Measurements from ENCODE around the gene SMURF1.

Gene SMURF1

DNA sequence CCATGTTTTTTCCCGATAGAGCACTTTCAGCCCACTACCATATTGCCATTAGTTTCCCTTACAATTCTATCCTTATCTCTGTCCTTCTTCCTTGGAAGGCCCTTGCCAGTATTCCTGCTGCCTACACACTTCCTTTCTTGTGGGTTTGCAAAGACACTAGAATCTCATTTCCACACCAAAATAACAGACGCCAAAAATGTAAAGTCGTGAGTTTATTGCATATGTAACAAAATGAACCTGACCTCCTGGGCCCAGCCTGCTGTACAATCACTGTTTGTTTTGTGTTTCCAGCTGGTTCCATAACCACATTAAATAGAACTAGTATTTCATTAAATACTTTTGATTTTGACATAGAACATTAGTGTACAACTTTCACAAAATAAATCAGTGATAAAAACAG, 116.7 kb downstream of the SMURF1 start:
- DNase-seq, result no peak

DNA sequence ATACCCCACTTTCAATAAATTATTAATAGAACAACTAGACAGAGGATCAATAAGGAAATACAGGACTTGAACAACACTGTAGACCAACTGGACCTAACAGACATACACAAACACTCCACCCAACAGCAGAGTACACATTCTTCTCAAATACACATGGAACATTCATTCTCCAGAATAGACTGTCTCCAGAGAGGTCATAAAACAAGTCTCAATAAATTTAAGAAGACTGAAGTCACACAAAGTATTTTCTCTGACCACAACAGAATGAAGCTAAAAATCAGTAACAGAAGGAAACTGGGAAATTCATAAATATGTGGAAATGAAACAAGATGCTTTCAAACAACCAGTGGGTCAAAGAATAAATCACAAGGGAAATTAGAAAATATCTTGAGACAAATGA, 119.8 kb downstream of the SMURF1 start:
- no peak for DNase-seq

DNA sequence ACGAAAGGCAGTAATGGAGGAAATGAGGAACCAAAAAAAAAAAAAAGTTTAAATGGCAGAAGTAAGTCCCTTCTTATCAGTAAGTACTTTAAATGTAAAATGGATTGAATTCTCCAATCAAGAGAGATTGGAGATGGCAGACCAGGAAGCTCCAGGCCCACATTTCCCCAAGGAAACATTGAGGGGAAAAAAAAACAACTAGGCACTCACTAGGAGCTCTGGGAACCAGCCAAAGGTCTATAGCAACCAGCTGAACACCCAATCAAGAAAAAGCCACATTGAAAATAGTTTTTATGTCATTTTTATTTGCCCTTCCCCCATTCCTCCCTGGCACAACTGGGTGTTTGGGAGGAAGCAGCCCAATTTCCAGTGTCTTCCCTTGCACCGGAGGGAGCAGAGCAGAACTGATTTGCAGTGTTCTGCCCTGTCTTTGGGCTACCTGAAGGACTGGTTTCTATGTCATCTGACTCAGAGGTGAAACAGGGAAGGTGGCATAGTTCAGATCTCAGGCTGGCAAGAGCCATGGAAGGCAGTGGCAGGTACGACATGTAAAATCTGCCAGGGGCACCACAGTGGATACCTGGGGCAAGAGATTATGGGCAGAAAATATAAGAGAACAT, 121.9 kb downstream of the SMURF1 start:
- DNase-seq, result no peak

DNA sequence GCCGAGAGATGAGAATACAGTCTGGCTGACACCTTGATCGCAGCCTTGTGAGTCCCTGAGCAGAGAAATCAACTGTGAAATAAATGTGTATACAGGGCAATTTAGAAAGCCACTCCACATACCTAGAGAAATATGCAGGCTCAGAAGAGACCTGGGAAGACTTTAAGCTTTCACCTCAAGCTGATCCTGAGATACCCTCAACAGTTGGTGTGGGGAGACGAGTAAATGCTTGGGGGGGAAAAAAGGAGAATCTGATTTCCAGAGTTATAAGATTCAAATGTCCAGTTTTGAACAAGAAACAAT, 123.5 kb downstream of the SMURF1 start:
- DNase-seq, result no peak

DNA sequence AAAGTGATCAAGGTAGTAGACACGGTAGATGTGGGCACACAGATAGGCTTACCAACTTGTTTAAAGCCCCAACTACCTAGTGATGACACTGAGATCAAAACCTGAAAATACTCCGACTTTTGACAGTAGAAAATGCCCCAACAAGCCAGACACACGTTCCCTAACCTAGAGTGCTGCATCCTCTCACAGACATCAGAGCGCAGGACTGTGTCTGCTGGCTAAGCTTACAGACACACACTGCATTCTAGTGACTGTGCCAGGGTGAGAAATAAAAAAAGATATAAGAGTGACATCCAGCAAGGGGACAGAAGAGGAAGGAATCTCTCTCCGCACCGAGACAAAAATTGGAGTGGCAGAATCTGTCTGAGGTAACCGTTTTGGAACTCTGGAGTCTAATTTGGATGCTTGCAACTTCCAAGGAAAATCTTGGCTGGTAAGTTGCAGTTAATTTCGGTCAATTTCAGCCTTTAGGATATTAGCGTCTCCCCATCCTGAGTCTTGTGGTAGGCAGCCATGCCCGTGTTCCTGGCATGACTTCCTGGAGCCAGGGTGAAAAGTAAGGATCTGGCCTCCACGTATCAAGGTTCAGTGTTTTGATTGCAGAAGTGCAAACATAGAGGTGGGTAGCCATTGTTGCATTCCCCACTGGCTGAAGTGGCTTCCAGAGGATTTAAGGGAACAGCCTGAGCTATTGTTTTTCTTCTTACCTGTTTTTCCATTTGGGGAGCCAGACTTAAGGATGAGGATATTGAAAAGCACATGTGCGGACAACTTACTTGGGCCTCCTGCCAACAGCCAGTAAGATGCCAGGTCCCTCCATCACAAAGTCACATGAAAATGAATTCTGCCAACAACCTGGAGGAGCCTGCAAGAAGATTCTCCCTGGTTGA, 124.1 kb downstream of the SMURF1 start:
- no peak for DNase-seq

DNA sequence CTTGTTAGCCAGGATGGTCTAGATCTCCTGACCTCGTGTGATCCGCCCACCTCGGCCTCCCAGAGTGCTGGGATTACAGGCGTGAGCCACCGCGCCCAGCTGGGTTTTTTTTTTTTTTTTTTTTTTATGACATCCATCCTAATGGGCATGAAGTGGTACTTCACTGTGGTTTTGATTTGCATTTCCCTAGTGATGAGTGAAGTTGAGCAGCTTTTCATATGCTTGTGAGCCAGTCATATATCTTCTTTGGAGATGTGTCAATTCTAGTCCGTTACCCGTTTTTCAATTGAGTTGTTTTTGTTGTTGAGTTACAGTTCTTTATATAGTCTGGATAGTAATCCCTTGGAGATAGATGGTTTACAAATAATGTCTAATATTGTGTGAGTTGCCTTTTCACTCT, 127.7 kb downstream of the SMURF1 start:
- no peak for DNase-seq

DNA sequence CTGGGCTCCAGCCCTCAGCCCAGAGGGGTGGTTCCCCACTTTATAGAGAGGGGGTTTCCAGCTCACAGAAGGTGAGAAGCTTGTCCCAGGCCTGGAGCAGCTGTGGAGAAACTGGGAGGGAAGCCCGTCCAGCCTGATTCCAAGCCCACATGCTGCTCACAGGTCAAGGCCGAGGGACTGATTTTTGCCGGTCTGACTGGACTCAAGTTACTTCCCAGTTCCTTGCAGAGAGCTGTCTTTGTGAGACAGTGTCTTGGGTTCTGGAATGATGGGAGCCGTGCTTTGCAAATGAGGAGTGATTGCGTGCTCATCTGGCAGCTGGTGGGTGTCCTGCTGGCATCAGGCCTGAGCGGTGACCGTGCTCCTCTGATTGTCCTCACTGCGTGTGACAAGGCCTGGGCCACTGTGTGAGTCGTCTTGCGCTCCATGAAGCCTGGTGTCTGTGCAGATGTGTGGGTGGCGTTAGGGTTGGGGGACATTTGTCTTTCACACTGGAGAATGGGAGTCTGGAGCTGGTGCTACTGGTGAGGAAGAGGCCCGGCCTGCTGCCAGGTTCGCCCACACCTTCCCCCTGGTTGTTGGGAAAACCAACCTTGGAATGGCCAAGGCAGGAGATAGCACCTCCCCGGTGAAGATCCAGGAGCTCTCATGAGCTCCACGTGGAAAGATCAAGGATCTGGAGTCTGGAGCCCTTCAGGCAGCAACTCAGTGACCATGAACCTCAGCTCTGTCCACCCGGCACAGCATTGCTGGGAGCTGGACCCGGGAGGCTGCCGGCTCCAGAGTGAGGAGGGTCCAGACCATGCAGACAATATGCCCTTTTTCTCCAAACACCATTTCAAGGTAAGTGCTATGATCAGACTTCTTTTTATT, 129.6 kb downstream of the SMURF1 start:
- no peak for DNase-seq

DNA sequence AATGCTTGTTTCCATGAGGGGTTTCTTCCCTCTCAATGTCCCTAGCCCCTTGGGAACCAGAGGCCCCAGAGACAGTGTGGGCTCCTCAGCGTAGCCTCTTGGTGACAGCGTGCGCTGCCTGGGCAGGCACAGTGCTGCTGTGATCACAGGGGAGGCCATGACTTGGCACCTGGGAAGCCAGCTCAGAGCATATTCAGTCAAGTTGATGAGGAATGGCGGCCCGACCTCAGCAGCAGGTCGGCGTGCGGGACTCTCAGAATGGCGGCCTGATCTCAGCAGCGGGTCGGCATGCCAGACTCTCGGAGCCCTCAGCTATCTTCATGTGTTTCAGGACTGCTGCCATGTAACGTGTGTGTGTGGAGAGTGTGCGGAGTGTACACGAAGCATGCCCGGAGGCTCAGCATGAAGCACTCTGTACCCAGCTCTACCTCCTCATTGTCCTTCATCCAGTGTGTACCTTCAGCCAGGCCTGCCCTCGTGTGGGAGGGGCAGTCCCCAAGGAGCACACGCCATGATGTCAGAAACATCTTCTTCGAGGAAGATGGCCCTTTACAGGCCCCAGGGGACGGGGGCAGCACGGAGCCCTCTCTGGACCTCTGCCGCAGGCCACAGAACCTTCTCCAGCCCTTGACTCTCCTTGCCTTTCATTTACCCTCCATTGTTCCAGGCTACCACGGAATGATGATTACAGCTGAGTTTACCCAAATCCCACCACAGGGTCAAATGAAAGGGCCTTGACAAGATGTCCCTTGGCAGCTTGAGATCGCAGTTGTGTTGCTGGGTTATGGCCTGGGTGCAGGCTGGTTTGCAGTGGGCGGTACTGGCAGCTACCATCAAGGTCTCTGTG, 130.4 kb downstream of the SMURF1 start:
- no peak for DNase-seq

DNA sequence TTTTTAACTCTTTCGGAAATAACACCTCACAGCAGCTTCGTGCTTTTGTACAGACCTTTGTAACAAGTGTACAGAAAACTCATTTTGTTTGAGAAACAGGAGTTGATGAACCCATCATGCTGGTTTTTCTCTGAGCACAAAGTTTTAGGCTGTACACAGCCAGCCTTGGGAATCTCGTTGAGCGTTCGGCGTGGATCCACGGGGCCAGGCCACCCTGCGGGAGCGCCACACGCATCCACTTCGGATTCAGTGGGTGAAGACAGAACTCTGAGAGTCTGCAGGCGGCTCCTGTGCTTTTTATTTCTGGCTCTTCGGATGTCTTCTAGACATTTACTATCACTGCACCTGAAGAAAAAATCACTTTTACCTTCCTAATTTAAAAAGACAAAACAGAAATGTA, 131.2 kb downstream of the SMURF1 start:
- DNase-seq, result no peak

DNA sequence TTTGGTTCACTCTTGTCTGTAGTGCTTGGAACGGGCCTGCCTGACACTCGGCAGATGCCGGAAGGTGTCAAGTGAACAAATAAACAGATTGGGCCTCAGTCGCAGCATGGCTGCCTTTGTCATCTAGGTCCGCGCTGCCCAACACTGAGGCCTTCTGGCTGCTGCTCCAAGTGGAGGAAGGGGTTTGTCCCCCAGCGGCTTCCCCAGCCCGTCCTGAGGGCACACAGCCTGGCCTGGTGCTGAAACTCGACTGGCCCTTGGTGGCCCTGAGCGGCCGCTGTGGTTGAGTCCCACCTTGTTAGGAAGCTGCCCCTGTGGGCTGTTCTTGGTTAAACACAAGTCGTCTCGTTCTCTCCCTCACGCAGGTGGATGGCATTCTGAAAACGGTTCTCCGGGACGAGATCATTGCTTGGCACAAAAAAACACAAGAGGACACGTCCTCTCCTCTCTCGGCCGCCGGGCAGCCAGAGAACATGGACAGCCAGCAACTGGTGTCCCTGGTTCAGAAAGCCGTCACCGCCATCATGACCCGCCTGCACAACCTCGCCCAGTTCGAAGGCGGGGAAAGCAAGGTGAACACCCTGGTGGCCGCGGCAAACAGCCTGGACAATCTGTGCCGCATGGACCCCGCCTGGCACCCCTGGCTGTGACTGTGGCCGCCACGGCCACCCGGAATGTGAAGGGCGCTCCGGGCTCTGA, 132.1 kb downstream of the SMURF1 start:
- no peak for DNase-seq

DNA sequence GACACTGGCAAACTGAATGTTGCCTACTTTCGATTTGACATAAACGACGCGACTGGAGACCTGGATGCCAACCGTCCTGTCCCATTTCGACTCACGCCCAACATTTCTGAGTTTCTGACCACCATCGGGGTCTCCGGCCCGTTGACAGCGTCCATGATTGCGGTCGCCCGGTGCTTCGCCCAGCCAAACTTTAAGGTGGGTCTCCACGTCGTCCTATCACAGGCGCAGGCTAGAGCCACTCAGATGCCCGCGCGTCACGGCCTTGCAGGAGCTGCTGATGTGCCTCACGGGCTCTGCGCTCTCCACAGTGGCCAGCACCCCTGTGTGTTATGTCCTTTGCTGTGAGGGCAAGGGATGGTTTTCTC, 132.6 kb downstream of the SMURF1 start:
- no peak for DNase-seq

DNA sequence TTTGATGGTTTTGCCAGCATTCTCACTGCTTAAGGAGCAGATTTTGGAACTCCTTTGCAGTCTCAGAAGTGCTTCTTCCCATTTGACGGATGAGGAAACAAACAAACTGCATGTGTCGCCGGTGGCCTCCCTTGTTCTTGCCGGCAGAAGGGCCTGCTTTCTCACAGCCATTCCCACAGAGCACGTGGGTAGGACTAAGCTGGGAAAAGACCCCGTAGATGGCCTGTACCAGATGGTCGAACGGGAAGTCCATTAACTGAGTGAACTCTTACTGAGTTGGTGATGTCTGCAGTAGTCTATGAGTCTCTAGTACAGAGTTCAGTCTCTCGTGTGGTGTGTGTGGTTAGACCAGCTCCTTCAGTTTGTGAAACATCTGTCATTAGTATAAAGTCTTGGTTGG, 133.6 kb downstream of the SMURF1 start:
- DNase-seq, result no peak

DNA sequence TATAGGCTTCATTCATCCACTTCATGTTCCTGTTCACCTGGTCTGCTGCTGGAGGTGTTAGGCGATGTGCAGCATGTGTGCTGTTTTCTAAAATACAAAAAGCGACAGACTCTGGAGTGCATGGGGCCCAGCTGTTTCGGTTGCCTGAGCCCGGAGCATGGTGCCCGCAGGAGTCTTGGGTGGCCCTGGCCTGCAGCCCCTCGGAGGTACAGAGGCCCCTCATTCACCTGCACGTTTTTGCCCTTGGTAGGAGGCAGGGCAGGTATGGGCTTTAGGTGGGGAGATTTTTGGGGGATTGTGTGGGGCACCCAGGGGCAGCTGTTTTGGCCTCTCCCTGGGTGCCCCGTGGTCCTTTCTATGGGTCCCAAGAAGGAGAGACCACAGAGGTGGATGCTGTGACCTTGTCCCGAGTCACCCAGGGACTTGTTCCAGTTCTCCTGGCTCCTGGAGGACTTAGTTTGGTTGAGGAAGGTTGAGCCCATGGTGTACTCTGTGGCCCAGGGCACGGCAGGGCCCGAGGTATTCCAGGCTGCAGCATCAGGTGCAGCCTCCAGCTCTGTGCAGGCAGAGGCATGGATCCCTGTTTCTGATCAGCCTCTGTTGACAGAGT, 134.9 kb downstream of the SMURF1 start:
- DNase-seq, result no peak

DNA sequence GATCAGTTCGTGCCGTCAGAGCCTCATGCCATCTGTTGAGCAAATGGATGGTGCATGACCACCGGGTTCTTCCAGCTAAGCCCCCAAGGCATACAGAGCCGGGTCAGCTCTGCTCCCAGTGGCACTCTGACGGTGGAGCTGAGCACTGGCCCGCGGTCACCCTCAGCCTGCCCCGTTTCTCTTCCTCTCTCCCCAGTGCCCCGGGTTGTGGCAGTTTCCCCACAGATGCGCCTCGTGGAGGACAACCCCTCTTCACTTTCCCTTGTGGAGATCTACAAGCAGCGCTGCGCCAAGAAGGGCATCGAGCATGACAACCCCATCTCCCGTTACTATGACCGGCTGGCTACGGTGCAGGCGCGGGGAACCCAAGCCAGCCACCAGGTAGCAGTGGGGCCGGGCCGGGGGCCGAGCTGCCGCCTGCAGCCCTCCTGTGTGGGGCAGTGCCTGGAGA, 135.7 kb downstream of the SMURF1 start:
- no peak for DNase-seq

DNA sequence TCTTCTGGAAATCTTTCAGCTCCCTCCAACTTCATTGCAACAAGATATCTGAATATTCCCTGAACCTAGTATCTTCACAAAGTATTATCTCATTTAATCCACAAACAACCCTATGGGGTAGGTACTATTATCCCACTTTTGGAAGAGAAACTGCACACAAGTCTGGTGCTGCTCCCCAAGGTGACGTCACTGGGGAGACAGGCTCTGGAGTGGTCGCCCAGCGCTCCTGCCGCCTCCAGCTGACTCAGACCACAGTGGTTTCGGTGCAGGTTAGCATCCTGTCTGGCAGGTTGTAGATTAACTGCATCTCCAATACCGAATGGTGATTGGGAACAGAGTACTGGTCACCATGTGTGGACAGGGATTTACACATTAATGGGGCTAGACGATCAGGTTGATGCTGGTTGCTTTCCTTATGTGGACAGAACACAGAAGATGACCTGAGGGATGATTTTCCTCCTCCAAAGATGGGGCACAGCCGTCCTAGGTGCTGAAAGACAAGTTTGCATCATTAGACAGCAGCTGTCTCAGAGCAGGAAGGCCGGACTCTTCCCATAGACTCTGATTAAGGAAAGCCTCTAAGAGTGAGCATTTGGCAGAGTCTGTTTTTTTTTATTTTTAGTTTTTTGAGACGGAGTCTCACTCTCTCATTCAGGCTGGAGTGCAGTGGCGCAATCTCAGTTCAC, 137.0 kb downstream of the SMURF1 start:
- no peak for DNase-seq

DNA sequence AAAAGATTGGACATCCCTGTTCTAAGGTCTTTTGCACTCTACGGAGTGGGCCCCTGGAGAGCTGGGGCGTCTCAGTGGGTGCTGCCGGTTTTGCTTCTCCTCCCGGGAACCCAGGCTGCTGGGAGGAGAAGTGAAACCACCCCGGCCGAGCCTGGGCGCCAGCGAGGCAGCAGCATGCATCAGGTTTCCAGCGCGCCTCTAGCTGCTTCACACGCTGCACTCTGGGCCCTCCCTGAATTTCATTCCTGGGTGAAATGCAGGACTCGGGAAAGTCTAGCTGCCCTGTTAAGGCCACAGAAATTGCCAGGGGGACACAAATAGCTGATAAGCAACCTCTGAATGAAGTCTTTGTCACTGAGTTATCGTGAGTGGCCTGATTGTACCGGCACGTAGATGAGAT, 138.1 kb downstream of the SMURF1 start:
- DNase-seq, result no peak

DNA sequence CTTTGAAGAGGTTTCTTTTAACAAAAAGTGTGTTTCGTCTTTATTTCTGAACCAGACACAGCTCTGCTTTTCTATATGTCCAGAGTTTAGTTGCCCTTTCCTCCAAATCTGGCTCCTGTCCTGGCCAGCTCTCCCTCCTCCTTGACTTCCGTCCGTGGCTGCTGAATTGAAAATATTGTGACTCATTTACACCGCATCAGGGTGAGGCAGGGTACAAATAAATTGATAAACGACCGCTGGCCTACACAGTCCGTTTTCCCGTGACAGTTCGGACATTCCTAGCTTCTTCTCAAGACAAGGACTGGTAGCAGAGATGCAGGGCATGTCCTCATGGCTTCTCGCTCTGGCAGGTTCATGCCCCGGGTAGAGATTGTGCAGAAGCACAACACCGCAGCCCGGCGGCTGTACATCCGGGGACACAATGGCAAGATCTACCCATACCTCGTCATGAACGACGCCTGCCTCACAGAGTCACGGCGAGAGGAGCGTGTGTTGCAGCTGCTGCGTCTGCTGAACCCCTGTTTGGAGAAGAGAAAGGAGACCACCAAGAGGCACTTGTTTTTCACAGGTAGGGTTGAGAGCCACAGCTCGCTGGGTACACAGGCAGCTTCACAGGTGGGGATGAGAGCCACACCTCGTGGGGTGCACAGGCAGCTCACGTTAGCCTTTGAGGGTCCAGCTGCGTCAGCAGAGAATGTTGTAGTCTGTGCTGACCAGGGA, 139.0 kb downstream of the SMURF1 start:
- DNase-seq, result no peak

DNA sequence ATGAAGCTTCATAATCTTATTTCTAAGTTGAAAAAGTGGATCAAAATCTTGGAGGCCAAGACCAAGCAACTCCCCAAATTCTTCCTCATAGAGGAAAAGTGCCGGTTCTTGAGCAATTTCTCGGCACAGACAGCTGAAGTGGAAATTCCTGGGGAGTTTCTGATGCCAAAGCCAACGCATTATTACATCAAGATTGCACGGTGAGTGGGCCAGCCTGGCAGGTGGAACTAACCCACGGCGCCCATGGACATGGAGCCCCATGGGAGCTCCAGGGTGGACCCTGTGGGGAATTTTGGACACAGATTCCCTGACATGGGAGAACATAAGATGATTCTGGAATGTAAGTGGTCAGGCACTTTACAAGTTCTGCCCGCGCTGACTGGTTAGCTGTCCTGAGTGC, 139.7 kb downstream of the SMURF1 start:
- no peak for DNase-seq

DNA sequence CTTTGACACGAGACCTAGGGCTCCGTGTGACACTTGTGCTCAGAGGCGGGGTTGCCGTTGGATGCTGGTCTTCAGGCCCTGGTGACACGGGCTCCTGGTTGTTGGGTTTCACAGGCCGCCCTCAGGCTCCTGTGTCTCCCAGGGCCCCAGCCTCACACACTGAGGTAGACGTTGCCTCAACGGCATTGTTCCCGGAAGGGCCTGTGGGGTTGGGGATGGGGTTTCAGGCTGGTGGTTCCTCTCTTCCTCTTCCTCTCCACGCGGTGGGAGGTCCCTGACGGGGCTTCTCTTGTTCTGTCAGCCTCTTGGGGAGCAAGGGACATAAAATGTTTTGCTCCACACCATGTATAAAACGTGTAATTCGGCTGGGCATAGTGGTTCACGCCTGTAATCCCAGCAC, 140.5 kb downstream of the SMURF1 start:
- no peak for DNase-seq

DNA sequence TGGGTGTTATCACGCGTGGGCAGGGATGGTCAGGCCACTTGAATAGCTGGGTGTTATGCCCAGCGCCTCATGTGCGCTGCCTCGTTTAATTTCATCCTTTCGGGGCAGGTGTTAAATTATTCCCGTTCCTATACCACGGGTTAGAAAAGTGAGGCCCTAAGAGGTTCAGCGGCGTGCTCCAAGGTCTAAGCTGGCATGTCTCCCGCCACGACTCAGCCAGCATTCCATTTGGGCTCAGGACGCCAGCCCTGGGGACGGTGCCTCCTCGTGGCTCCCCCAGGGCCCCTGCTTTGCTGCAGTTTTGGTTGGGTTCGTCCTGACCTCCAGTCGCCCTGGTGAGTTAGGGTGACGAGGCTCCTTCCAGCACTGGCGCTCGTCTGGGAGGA, 141.1 kb downstream of the SMURF1 start:
- DNase-seq, result no peak

All from midbrain (tissue), 1 donor.